ENCODE measurements around the gene PLCB4. TPM values are rescaled to one million over a fixed set of nuclear protein-coding genes. Genes with fewer than 3 reads are reported as not detected.

The PLCB4 gene
- total RNA-seq, 2 experiments from 2014 or later, result not detected

GRCh38 chr20:9344083-9344920 is 275.4 kb downstream of the PLCB4 start:
- Histone ChIP-seq H3K27ac (ENCODE audit: low read depth, low read length, poor library complexity, severe bottlenecking) (no peak overlapping the region), H3K4me1 (ENCODE audit: insufficient read depth, low read length, poor library complexity, severe bottlenecking) (no peaks in the 10 kb centered on the region), H3K9me3 (ENCODE audit: low read length) (no peaks in the 10 kb centered on the region), H4K20me1 (ENCODE audit: insufficient read depth, low read length) (no peaks in the 10 kb centered on the region), H3K79me2 (ENCODE audit: insufficient read depth, low read depth, low read length) (no peaks in the 10 kb centered on the region), H2AFZ (ENCODE audit: low read length) (no peak overlapping the region), H3K9me2 (ENCODE audit: insufficient read depth, low read length) (no peaks in the 10 kb centered on the region), H3K36me3 (ENCODE audit: insufficient read depth, low read length) (no peaks in the 10 kb centered on the region), H3K4me3 (ENCODE audit: low read depth, low read length, poor library complexity, severe bottlenecking) (no peak overlapping the region), H3K4me2 (ENCODE audit: low read length) (no peak overlapping the region)
- TF ChIP-seq EZH2phosphoT487 (IDR thresholded peaks at IDR 0.05; ENCODE audit: borderline replicate concordance, low read depth, low read length) (no peak), CTCF (conservative IDR thresholded peaks at IDR 0.05; ENCODE audit: low read length) (no peak)
- intact Hi-C loops (cut with micrococcal nuclease; ENCODE audit: unreplicated experiment), result no loop called here
- DNase-seq (ENCODE audit: low spot score), result no peak
- ChIA-PET POLR2A (no interaction called here), CTCF (ENCODE audit: unreplicated experiment) (no interaction called here)
- no TSS peak for BruUV-seq (replicated peaks)

- H3K36me3 ChIP-seq (ENCODE audit: insufficient read depth, low read length), result no peaks in the 10 kb centered on the region
- CTCF ChIA-PET (ENCODE audit: unreplicated experiment), result no interaction called here
- no peaks in the 10 kb centered on the region for H3K9me3 ChIP-seq (ENCODE audit: low read length)
- DNase-seq (ENCODE audit: low spot score), result no peak
- no peaks in the 10 kb centered on the region for H3K4me1 ChIP-seq (ENCODE audit: insufficient read depth, low read length, poor library complexity, severe bottlenecking)
- no peak for TF ChIP-seq EZH2phosphoT487 (IDR thresholded peaks at IDR 0.05; ENCODE audit: borderline replicate concordance, low read depth, low read length)
- no peak for TF ChIP-seq CTCF (conservative IDR thresholded peaks at IDR 0.05; ENCODE audit: low read length)
- H4K20me1 ChIP-seq (ENCODE audit: insufficient read depth, low read length), result no peaks in the 10 kb centered on the region
- BruUV-seq (replicated peaks), result no TSS peak
- no peaks in the 10 kb centered on the region for H3K9me2 ChIP-seq (ENCODE audit: insufficient read depth, low read length)
- POLR2A ChIA-PET, result interaction anchor here (0.8 to 1.8 kb wide), 3 partner anchors 9 to 16 kb away, joined by 3 to 5 read pairs (median 5); no protein-coding TSS in a partner anchor
- no peak overlapping the region for H2AFZ ChIP-seq (ENCODE audit: low read length)
- no peak overlapping the region for H3K27ac ChIP-seq (ENCODE audit: low read depth, low read length, poor library complexity, severe bottlenecking)
- intact Hi-C loops (cut with micrococcal nuclease; ENCODE audit: unreplicated experiment), result no loop called here
- no peaks in the 10 kb centered on the region for H3K79me2 ChIP-seq (ENCODE audit: insufficient read depth, low read depth, low read length)
- no peak overlapping the region for H3K4me2 ChIP-seq (ENCODE audit: low read length)
- H3K4me3 ChIP-seq (ENCODE audit: low read depth, low read length, poor library complexity, severe bottlenecking), result no peak overlapping the region
Measured at GRCh38 chr20:9348316-9348715, 279.4 kb downstream of the PLCB4 start.

- H3K9me2 ChIP-seq (ENCODE audit: insufficient read depth, low read length), result no peaks in the 10 kb centered on the region
- H3K4me2 ChIP-seq (ENCODE audit: low read length), result no peak overlapping the region
- no TSS peak for BruUV-seq (replicated peaks)
- H2AFZ ChIP-seq (ENCODE audit: low read length), result no peak overlapping the region
- H3K9me3 ChIP-seq (ENCODE audit: low read length), result no peaks in the 10 kb centered on the region
- POLR2A ChIA-PET, result interaction anchor here (0.8 to 1.8 kb wide), 3 partner anchors 8 to 17 kb away, joined by 3 to 5 read pairs (median 5); no protein-coding TSS in a partner anchor
- no peaks in the 10 kb centered on the region for H4K20me1 ChIP-seq (ENCODE audit: insufficient read depth, low read length)
- CTCF ChIA-PET (ENCODE audit: unreplicated experiment), result no interaction called here
- no peak for DNase-seq (ENCODE audit: low spot score)
- H3K4me1 ChIP-seq (ENCODE audit: insufficient read depth, low read length, poor library complexity, severe bottlenecking), result no peaks in the 10 kb centered on the region
- intact Hi-C loops (cut with micrococcal nuclease; ENCODE audit: unreplicated experiment), result no loop called here
- H3K79me2 ChIP-seq (ENCODE audit: insufficient read depth, low read depth, low read length), result no peaks in the 10 kb centered on the region
- no peak overlapping the region for H3K27ac ChIP-seq (ENCODE audit: low read depth, low read length, poor library complexity, severe bottlenecking)
- no peak overlapping the region for H3K4me3 ChIP-seq (ENCODE audit: low read depth, low read length, poor library complexity, severe bottlenecking)
- TF ChIP-seq EZH2phosphoT487 (IDR thresholded peaks at IDR 0.05; ENCODE audit: borderline replicate concordance, low read depth, low read length) (no peak), CTCF (conservative IDR thresholded peaks at IDR 0.05; ENCODE audit: low read length) (no peak)
- no peaks in the 10 kb centered on the region for H3K36me3 ChIP-seq (ENCODE audit: insufficient read depth, low read length)
Measured at GRCh38 chr20:9348747-9349146, 279.9 kb downstream of the PLCB4 start.

Data from OCI-LY7 (cell line).